Activated CD8-positive, alpha-beta memory T cell treated with anti-CD3 and anti-CD28 coated beads for 24 hours (primary cell): ENCODE measurements around the gene USF1.
A peak's percentile ranks its signal among the peaks of the same experiment; 100 is the strongest.
"Not testable (repeated sequence)": the region's sequence is repeated elsewhere in the genome, so short reads cannot be mapped to it uniquely, and the experiment has no call there.

Experiments
- DNase-seq: peaks from one replicate; pipeline ENCODE4 v3.0.0-alpha.2; 2020

USF1 gene

DNA sequence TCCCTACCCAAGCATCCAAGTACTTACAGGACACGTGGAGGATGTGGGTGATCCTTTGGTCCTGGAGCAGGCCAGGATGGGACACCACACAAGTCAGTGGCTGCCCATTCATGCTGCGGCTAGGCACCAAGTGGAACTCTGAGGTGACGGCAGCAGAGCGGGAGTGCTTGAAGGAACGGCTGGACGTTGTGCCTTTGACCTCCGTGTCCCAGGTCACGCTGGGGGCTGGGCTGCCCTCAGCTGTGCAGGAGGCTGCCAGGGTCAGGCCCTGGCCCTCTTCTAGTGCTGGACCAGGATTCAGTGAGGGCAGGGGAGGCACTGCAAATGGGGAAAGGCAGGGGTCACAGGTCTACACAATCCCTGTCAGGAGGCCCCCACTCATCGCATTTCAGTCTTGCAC lies 31.6 kb upstream of the USF1 start:
- DNase-seq = no peak

DNA sequence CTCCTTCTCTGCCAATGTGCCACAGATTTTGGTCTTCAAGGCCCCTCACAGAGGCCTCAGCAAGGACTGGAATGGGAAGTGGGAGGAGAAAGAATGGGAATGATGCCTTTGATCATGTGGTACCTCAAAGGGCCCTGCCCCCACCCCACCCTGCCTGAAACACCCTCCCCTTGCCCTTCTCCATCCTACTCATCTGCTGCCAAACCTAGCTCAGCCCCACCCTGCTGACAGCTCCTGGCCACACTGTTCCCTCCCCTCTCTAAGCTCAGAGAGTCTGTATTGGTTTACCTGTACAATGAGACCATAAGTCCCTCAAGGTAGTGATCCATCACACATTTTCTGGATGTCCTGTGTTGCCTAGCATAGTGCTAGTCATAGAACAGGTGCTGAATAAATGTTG lies 30.6 kb upstream of the USF1 start:
- DNase-seq = no peak

GRCh38 chr1:161074676-161075368 lies 29.0 kb upstream of the USF1 start:
- no peak for DNase-seq

- DNase-seq = no peak
Observed at GRCh38 chr1:161073474-161074121, 27.8 kb upstream of the USF1 start.

DNA sequence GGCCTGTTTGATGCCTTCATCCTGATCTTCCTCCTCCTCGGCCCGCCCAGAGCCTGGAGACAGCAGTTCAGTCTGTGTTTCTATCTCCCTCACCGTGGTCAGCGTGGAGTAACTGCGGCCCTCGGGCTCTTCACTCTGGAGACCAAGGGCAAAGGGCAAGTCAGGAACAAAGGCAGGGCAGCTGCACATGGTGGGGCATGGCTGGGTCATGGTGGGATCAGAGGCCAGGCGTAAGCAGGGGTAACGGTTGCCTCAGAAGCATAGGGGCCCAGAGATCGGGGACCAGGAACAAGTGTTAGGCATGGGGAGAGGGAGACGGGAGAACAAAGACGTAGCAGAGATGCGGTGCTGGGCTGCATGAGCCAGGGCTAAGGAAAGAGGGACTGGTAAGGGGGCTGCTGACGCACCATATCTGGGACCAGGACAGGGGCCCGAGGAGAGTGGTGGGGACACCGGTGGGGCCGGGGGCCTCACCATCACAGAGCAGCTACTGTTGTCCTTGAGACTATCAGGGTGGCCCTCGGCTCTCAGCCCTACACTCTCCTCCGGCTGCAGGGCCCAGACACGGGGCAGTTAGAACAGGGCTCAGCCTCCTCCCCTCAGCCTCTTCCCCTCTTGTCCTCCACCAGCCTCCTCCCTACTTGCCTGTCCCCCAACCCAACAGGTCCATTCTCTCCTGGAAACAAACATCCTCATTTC lies 27.1 kb upstream of the USF1 start:
- DNase-seq = no peak

DNA sequence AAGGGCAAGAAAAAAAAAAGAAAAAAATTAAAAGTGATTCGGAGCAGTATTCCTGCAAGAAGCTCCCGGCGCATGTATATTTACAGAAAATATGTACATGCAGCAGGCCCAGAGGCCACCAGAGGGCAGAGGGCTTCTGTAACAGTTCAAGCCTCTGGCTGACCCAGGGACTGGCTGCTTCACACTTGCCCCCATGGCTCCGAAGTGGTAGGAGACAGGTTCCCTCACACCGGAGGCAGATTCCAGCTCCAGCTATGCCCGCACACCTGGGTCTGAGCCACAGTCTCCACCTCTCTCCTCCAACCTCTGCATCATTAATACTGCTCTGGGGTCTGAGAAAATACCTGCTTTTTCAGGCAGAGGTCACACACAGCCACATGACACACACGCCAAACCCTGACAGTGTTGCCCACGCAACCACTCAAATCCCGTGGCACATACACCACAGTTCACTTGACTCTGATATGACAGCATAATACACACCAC lies 26.2 kb upstream of the USF1 start:
- peak; percentile 75 for DNase-seq

DNA sequence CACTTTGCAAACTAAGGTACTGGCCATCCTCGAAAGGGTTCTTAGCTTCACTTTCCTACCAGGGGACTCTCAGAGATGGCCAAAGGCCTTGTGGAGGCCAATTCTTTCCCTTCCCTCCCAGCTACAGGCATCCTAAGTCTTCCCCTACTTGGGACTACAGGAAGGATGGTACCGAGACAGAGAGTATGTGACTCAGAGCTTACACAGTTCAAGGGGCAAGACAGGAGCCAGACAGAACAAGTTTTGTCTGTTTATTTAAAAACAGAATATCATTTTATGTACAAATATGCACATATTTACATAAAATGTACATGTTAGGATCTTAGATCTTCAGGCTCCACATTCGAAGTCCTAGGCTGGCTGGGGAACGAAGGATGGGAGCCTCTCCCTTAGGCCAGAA lies 25.0 kb upstream of the USF1 start:
- DNase-seq = no peak

GRCh38 chr1:161069731-161070270 lies 24.0 kb upstream of the USF1 start, which contains the start of gene ARHGAP30:
TSS of gene ARHGAP30 (minus strand) at chr1:161069891. CDS start at chr1:161069624, 267 bp downstream.
- DNase-seq = peak; percentile 89

DNA sequence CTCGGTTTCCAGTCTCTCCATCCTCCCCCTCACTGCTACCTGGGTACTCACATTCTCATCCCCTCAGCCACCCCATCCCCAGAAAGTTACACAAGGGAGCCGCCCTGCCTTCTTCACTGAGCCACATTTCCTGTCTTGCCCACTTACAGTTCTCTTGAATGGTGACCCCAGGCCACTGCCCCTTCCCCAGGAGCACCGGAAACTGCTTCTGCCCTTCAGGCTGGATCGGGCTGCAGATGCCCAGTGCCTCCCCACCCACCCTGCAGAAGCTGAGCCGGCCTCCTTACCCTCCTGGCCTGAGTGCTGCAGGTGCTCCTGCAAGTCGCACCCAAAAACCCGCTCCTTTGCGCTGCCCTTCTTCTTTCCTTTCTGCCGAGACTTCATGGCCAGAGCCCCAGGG lies 23.5 kb upstream of the USF1 start:
- no peak for DNase-seq

- DNase-seq = peak; percentile 87
Observed at GRCh38 chr1:161068306-161069234, 22.8 kb upstream of the USF1 start.

GRCh38 chr1:161066694-161067093 lies 20.9 kb upstream of the USF1 start:
- no peak for DNase-seq

- DNase-seq = not testable (repeated sequence)
Observed at GRCh38 chr1:161065681-161066080, 19.9 kb upstream of the USF1 start.

DNA sequence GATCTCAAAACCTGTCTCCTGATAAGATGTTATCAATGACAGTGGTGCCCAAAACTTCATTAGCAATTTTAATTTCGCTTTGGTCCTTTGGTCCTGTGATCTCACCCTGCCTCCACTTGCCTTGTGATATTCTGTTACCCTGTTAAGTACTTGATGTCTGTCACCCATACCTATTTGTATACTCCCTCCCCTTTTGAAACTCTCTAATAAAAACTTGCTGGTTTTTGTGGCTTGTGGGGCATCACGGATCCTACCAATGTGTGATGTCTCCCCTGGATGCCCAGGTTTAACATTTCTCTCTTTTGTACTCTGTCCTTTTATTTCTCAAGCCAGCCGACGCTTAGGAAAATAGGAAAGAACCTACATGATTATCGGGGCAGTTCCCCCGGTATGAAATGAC lies 18.2 kb upstream of the USF1 start:
- not testable (repeated sequence) for DNase-seq

DNA sequence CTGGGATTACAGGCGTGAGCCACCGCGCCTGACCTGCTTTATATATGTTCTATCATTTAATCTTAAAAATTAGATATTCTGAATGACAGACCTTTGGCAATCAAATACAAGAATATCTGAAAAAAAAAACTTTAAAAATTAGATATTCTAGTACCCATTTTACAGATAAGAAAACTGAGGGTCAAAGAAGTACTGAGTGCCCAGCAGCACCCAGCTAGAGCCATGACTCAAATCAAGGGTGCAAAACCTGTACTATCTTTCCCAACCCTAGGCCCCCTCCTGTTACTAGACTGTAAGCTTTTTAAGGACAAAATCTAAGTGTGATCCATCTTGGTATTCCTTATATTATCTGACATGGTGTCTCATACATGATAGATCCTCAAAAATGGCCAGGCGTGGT lies 15.6 kb upstream of the USF1 start:
- no peak for DNase-seq

- DNase-seq = no peak
Observed at GRCh38 chr1:161059293-161059692, 13.5 kb upstream of the USF1 start.

DNA sequence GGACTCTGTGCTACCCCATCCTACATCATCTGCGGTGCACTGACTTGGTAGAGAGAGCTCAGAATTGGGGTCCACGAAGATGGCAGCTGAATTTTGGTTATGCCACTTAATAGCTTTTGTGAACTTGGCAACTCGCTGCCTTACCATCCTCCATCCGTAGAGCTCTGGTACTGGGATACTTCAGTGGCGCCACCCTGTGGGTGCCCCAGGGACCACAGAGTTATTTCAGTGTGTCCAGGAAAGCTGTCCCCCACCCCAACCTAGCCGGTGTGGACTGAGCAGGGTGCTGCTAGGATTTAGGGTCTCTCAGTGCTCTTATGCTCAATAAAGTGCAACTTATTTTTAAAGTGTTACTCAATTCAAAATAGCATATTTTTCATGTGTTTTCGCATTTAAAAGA lies 9.0 kb upstream of the USF1 start:
- no peak for DNase-seq

- DNase-seq = no peak
Observed at GRCh38 chr1:161054232-161054631, 8.5 kb upstream of the USF1 start.

GRCh38 chr1:161052899-161053298 lies 7.1 kb upstream of the USF1 start:
- no peak for DNase-seq

- no peak for DNase-seq
Observed at GRCh38 chr1:161051219-161051618, 5.4 kb upstream of the USF1 start.

DNA sequence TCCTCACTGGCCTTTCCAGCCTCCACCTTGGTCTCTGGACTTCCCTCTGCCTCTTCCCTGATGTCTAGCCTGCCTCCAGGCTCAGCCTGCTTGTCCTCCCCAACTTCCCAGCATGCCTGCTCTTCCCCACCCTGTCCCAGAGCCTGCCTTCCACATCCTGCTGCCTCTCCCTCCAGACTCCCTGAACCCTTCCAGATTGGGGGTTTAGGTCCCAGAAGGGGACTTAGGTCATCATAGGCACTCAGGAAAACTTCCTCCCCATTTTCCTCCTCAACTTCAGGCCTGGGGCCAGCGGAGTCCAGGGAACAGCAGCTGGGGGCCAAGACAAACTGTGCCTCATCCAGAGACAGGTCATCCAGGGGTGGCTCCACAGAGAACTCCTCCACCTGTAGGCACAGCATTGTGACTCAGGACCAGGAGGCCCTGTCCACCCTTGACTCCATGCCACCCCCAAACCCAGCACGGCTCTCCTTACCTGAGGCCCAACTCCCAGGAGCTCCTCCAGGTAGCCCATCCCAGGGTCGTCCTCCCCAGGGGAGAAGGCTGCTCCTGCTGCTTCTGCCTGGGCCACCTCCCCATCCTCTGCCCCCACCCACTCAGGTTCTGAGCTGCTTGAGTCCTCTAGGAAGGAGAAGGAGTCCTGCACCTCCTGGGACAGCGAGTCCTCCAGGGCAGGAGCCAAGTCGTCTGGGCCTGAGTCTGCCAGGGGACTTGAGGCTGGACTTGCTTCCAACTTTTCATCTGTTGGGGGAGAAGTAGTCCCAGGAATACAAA lies 3.4 kb upstream of the USF1 start:
- no peak for DNase-seq
